A549 (cell line): Measurements from ENCODE around the gene SLC35D1. TPM values are rescaled to one million over a fixed set of nuclear protein-coding genes. Genes with fewer than 3 reads are reported as not detected.
A peak's percentile ranks its signal among the peaks of the same experiment; 100 is the strongest.

Source experiments
- ATAC-seq, 2 experiments: fragments of 200-7000 bp in 1 of 2; fragments of >200 bp in 1 of 2; cut with Nextera tagmentation in 1 of 2; cut with Tn5 transposase in 1 of 2; 3 replicates each; pipeline versions ENCODE4 v1.8.0 to v1.9.1; 2018 to 2020; ENCODE audit warnings: mild to moderate bottlenecking in 1 of 2, moderate library complexity in 1 of 2
- CTCF ChIA-PET: fragments of 300-600 bp; sonication (Branson Sonifier 250); formaldehyde crosslinking; extraction: SDS; loops from one replicate; lab custom pipeline; 2021; ENCODE audit warnings: antibody characterized with exemption, inconsistent platforms; lab: Yijun Ruan, JAX
- POLR2A ChIA-PET: fragments of 350-600 bp; formaldehyde crosslinking; extraction: SDS; loops from one replicate; lab custom pipeline; 2021; ENCODE audit warnings: antibody characterized with exemption, inconsistent platforms; lab: Yijun Ruan, JAX
- DNase-seq, 2 experiments: peaks; one replicate each; pipeline versions ENCODE4 v3.0.0 to v3.0.0-alpha.2; 2011 to 2016; ENCODE audit warnings: low read depth in 1 of 2, low spot score in 1 of 2
- FAIRE-seq: peaks from 2 replicates; lab custom pipeline; 2011; peaks lifted over from hg19 to GRCh38; lab: Jason Lieb, UNC
- H3K27ac ChIP-seq, 2 experiments: fragments of >200 bp; sonication (Bioruptor Twin); formaldehyde crosslinking; 3 replicates each; pipeline ENCODE4 v1.5.1; 2016 to 2017
- H3K4me1 ChIP-seq: fragments of >200 bp; sonication (Bioruptor Twin); formaldehyde crosslinking; 3 replicates; pipeline ENCODE4 v1.6.1; 2016
- H3K4me2 ChIP-seq: fragments of >200 bp; sonication (Bioruptor Twin); formaldehyde crosslinking; 3 replicates; pipeline ENCODE4 v1.6.1; 2016
- H3K4me3 ChIP-seq: fragments of >200 bp; sonication (Bioruptor Twin); formaldehyde crosslinking; 3 replicates; pipeline ENCODE4 v1.5.1; 2016
- H3K9me3 ChIP-seq: fragments of >200 bp; sonication (Bioruptor Twin); formaldehyde crosslinking; 3 replicates; pipeline ENCODE4 v1.6.1; 2016
- CBX2 ChIP-seq: fragments of 200-600 bp; sonication (generic); IDR thresholded peaks from 2 replicates; pipeline ENCODE4 v1.6.1; 2016; ENCODE audit warnings: low read depth, mild to moderate bottlenecking, borderline replicate concordance
- CBX8 ChIP-seq: fragments of 200-600 bp; sonication (generic); IDR thresholded peaks from 2 replicates; pipeline ENCODE4 v1.6.1; 2016
- CEBPB ChIP-seq, 2 experiments: fragments of >200 bp in 1 of 2; sonication (Bioruptor Twin) in 1 of 2; formaldehyde crosslinking in 1 of 2; IDR thresholded peaks; 2 replicates each; pipeline ENCODE4 v1.6.1; 2012 to 2016
- CHD2 ChIP-seq: fragments of 150-350 bp; IDR thresholded peaks from 2 replicates; pipeline ENCODE4 v1.6.1; 2014; ENCODE audit warnings: low read length; ENCODE audit not compliant: partially characterized antibody
- CHD4 ChIP-seq: fragments of 200-600 bp; sonication (generic); IDR thresholded peaks from 2 replicates; pipeline ENCODE4 v1.6.1; 2016; ENCODE audit warnings: antibody characterized with exemption, mild to moderate bottlenecking, borderline replicate concordance
- EHF ChIP-seq: fragments of 250-450 bp; sonication (Bioruptor Pico); IDR thresholded peaks from 2 replicates; pipeline ENCODE4 v1.5.0; 2020; ENCODE audit warnings: mild to moderate bottlenecking
- EP300 ChIP-seq, 2 experiments: fragments of >200 bp; sonication (Bioruptor Twin); formaldehyde crosslinking; IDR thresholded peaks; 2 replicates in 1 of 2; 3 replicates in 1 of 2; pipeline ENCODE4 v1.6.1; 2016 to 2017
- FOSL2 ChIP-seq, 2 experiments: fragments of 450-650 bp in 1 of 2; fragments of >200 bp in 1 of 2; sonication (Bioruptor Twin) in 1 of 2; formaldehyde crosslinking; IDR thresholded peaks; 2 replicates each; pipeline versions ENCODE4 v1.5.0 to v1.6.1; 2016 to 2020; ENCODE audit warnings: mild to moderate bottlenecking in 1 of 2, moderate library complexity in 1 of 2
- HDAC2 ChIP-seq: fragments of 200-600 bp; sonication (generic); IDR thresholded peaks from 2 replicates; pipeline ENCODE4 v1.6.1; 2016
- HOXA7 ChIP-seq: fragments of 250-450 bp; sonication (Bioruptor Pico); IDR thresholded peaks from 2 replicates; pipeline ENCODE4 v1.5.0; 2020; ENCODE audit warnings: mild to moderate bottlenecking, moderate library complexity
- JUN ChIP-seq, 2 experiments: fragments of >200 bp; sonication (Bioruptor Twin); formaldehyde crosslinking; IDR thresholded peaks; 2 replicates in 1 of 2; 3 replicates in 1 of 2; pipeline ENCODE4 v1.6.1; 2016 to 2017
- JUNB ChIP-seq: fragments of >200 bp; sonication (Bioruptor Twin); formaldehyde crosslinking; IDR thresholded peaks from 2 replicates; pipeline ENCODE4 v1.6.1; 2016
- KDM1A ChIP-seq: fragments of 200-600 bp; sonication (generic); IDR thresholded peaks from 2 replicates; pipeline ENCODE4 v1.6.1; 2016; ENCODE audit warnings: low read depth, mild to moderate bottlenecking
- MAFK ChIP-seq: fragments of 450-650 bp; IDR thresholded peaks from 2 replicates; pipeline ENCODE4 v1.6.1; 2014; ENCODE audit not compliant: partially characterized antibody
- MAZ ChIP-seq: fragments of 150-350 bp; IDR thresholded peaks from 2 replicates; pipeline ENCODE4 v1.6.1; 2014; ENCODE audit warnings: antibody characterized with exemption, low read depth, low read length, borderline replicate concordance
- NPAS2 ChIP-seq: fragments of 250-450 bp; sonication (Bioruptor Pico); IDR thresholded peaks from 2 replicates; pipeline ENCODE4 v1.8.0; 2022; ENCODE audit warnings: mild to moderate bottlenecking, moderate library complexity, borderline replicate concordance
- NR3C1 ChIP-seq: fragments of >200 bp; sonication (Bioruptor Twin); formaldehyde crosslinking; IDR thresholded peaks from 3 replicates; pipeline ENCODE4 v1.6.1; 2017
- PHF8 ChIP-seq: fragments of 200-600 bp; sonication (generic); IDR thresholded peaks from 2 replicates; pipeline ENCODE4 v1.6.1; 2016; ENCODE audit warnings: low read depth, mild to moderate bottlenecking, antibody characterized with exemption, moderate library complexity, borderline replicate concordance
- POLR2A ChIP-seq: IDR thresholded peaks from 2 replicates; pipeline ENCODE4 v1.6.1; 2012; ENCODE audit warnings: mild to moderate bottlenecking, low read length
- RAD21 ChIP-seq, 2 experiments: fragments of >200 bp in 1 of 2; sonication (Bioruptor Twin) in 1 of 2; formaldehyde crosslinking in 1 of 2; IDR thresholded peaks in 1 of 2; conservative IDR thresholded peaks in 1 of 2; 2 replicates in 1 of 2; 3 replicates in 1 of 2; pipeline ENCODE4 v1.6.1; 2012 to 2018; ENCODE audit warnings: inconsistent platforms in 1 of 2
- RFX5 ChIP-seq: fragments of 450-650 bp; IDR thresholded peaks from 2 replicates; pipeline ENCODE4 v1.7.1; 2014; ENCODE audit warnings: antibody characterized with exemption, mild to moderate bottlenecking, moderate library complexity
- ZFP36 ChIP-seq: fragments of 450-650 bp; IDR thresholded peaks from 2 replicates; pipeline ENCODE4 v1.6.1; 2014; ENCODE audit warnings: borderline replicate concordance; ENCODE audit not compliant: partially characterized antibody
- WGBS: methylation state at CpG from one replicate; pipeline ENCODE4 v1.1.6; 2017; ENCODE audit errors: missing lambda C conversion rate; 5-methylcytosine and 5-hydroxymethylcytosine counted together
- polyA minus RNA-seq: library from RNA; depleted of rRNA, polyadenylated mRNA; stranded (reverse); fragments of >200 nt; gene quantifications from 2 replicates; pipeline ENCODE4 v1.2.3, GENCODE V29; 2011; rRNA and poly(A)+ RNA removed
- polyA plus RNA-seq, 4 experiments: library from polyadenylated mRNA; depleted of rRNA in 3 of 4; stranded (reverse); fragments of >200 nt; fragmentation: RNase III in 1 of 4; extraction: RNeasy Plus Mini Kit Qiagen cat#74134 plus additional on column Dnase treatment in 1 of 4; gene quantifications; 2 replicates in 3 of 4; 3 replicates in 1 of 4; pipeline ENCODE4 v1.2.3, GENCODE V29; 2011 to 2017
- TF ChIP-seq, protein P1 (sequence below): fragments of >200 bp; sonication (Bioruptor Twin); formaldehyde crosslinking; IDR thresholded peaks from 2 replicates; pipeline ENCODE4 v1.6.1; 2016
- TF ChIP-seq, protein P2 (sequence below): IDR thresholded peaks from 2 replicates; pipeline ENCODE4 v1.6.1; 2012
- TF ChIP-seq, protein P3 (sequence below): fragments of 250-450 bp; sonication (Bioruptor Pico); IDR thresholded peaks from 2 replicates; pipeline ENCODE4 v1.5.0; 2021; ENCODE audit warnings: mild to moderate bottlenecking, moderate library complexity, borderline replicate concordance
- TF ChIP-seq, protein P4 (sequence below): fragments of >200 bp; sonication (Bioruptor Twin); formaldehyde crosslinking; IDR thresholded peaks from 3 replicates; pipeline ENCODE4 v1.6.1; 2016
- TF ChIP-seq, protein P5 (sequence below): IDR thresholded peaks from 2 replicates; pipeline ENCODE4 v1.6.1; 2012

SLC35D1 gene
- polyA plus RNA-seq (2011; rRNA removed): 11.7 and 12.9 TPM in 2 replicates
- polyA plus RNA-seq (2012; cell fraction: cytosol; rRNA removed): 1.9 and 2.4 TPM in 2 replicates
- 1.1 and 1.9 TPM in 2 replicates for polyA plus RNA-seq (2012; cell fraction: nucleus; rRNA removed)
- polyA plus RNA-seq (2017; fragmentation: RNase III; extraction: RNeasy Plus Mini Kit Qiagen cat#74134 plus additional on column Dnase treatment): 4.5 to 5.2 TPM (median 4.8 TPM) in 3 replicates
- polyA minus RNA-seq: 7.9 and 8.5 TPM in 2 replicates

DNA sequence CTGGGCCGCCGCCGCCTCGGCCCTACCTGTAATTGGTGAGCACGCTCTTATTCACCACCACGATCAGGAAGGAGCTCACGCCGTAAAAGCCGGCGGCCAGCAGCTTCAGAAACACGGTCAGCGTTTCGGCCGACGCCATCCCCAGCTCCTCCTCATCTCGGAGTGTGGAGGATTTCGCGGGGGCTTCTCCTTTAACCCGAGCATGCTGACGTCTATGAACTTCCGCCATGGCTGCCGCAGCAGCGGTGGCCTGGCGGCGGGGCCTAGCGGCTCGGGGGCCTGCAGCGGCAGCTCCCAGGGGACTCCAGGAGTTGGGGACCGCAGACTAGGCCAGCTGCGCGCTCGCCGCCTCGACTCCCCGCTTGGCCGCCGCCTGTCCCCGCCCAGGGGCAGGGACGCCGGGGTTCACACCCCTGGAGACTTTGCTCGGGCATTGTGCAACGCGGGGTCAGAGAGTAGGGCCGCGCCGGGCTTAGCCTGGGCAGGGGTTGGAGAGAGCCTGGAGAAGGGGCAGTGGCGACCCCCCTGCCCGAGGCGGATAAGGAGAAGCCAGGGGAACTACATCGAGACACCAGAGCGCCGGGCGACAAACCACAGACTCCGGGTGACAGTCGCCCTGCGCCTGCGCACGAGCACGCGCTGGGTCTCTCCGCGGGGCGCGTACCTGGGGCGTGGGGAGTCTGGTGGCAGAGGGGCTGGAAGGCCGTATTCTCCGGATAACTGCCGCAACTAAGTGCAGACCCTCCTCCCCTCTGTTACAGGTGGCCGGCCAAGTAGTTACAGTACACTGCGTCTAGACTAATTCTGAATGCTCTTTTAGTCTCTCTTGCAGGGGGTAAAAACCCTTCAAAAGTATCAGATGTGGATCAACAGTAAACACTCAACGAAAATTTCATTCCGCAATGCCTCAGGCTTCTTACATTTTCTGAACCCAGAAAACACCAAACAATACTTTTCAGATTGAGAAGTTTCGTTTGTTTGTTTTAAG lies at the start of gene SLC35D1:
Gene SLC35D1, minus strand, starts transcription at position 364 of the 988 bp plus-strand sequence. Its CDS starts 135 bp downstream, at position 229.
- Histone ChIP-seq H3K9me3 (no peaks in the 10 kb centered on the region), H3K4me2 (peak within 1 kb of the TSS; percentile 77), H3K4me1 (peaks cover 14% of the 10 kb centered on the region), H3K27ac (peak within 1 kb of the TSS; percentile 86 to 97)
- no peak for FAIRE-seq
- POLR2A ChIA-PET: interaction anchor here (0.6 to 1.3 kb wide), 4 partner anchors 81 to 356 kb away, joined by 3 to 6 read pairs (median 6); partner anchors contain the start of genes DNAI4 and MIER1
- WGBS: 4% methylated on average over 19 of the region's 73 CpGs
- ATAC-seq: peak; percentile 84 to 90
- TF ChIP-seq JUN (IDR thresholded peaks at IDR 0.05) (peak; percentile 35 to 60; a peak in 3 of 5 replicates), HDAC2 (no peak), POLR2A (peak; percentile 6), CEBPB (IDR thresholded peaks at IDR 0.05) (peak; percentile 61 to 89; a peak in 3 of 4 replicates), NPAS2 (CRISPR knock-in tag) (no peak), JUNB (no peak), KDM1A (no peak), PHF8 (peak; percentile 92), MAFK (no peak)
- TF ChIP-seq, protein P1, sequence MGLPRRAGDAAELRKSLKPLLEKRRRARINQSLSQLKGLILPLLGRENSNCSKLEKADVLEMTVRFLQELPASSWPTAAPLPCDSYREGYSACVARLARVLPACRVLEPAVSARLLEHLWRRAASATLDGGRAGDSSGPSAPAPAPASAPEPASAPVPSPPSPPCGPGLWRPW: no peak
- TF ChIP-seq, protein P2, sequence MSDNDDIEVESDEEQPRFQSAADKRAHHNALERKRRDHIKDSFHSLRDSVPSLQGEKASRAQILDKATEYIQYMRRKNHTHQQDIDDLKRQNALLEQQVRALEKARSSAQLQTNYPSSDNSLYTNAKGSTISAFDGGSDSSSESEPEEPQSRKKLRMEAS: peak; percentile 55
- TF ChIP-seq, all 56 proteins: peak for 5
- peak; percentile 54 to 69 for DNase-seq
- CTCF ChIA-PET: interaction anchor here (0.6 to 2.3 kb wide), 4 partner anchors 19 to 95 kb away, joined by 3 to 14 read pairs (median 3); no protein-coding TSS in a partner anchor
- peak within 1 kb of the TSS; percentile 87 for H3K4me3 ChIP-seq

DNA sequence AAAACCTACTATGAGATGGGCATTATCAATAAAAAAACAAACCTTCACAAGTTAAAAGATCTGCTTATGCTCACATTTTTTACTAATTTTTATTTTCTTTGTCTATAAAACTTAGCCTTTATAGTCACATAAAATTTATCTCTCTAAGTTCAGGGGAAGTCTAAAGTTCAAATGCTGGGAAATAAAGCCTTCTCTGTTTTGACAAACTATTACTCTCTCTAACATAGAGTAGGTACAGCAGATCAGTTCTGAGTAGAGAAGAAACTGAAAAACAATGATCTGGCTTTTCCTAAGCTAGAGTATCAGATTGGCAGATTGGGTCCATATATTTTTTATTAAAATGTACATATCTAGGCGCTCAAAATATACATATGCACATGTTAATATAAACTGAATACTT lies 49.6 kb upstream of the SLC35D1 start:
- Histone ChIP-seq H3K9me3 (no peaks in the 10 kb centered on the region), H3K4me1 (no peaks in the 10 kb centered on the region), H3K4me2 (no peak overlapping the region), H3K27ac (no peak overlapping the region), H3K4me3 (no peak overlapping the region)
- no peak for TF ChIP-seq CBX8
- no peak for TF ChIP-seq CHD4
- TF ChIP-seq HDAC2: no peak
- no peak for TF ChIP-seq HOXA7 (CRISPR knock-in tag)
- TF ChIP-seq EP300 (IDR thresholded peaks at IDR 0.05): no peak
- TF ChIP-seq, protein P3, sequence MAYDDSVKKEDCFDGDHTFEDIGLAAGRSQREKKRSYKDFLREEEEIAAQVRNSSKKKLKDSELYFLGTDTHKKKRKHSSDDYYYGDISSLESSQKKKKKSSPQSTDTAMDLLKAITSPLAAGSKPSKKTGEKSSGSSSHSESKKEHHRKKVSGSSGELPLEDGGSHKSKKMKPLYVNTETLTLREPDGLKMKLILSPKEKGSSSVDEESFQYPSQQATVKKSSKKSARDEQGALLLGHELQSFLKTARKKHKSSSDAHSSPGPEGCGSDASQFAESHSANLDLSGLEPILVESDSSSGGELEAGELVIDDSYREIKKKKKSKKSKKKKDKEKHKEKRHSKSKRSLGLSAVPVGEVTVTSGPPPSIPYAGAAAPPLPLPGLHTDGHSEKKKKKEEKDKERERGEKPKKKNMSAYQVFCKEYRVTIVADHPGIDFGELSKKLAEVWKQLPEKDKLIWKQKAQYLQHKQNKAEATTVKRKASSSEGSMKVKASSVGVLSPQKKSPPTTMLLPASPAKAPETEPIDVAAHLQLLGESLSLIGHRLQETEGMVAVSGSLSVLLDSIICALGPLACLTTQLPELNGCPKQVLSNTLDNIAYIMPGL (CRISPR knock-in tag): no peak
- TF ChIP-seq MAZ: no peak
- no peak for TF ChIP-seq RAD21 (conservative IDR thresholded peaks at IDR 0.05 in 1 of 2, IDR thresholded peaks at IDR 0.05 in 1 of 2)
- no peak for TF ChIP-seq EHF
- no peak for TF ChIP-seq FOSL2 (IDR thresholded peaks at IDR 0.05)
- TF ChIP-seq FOSL2 (CRISPR knock-in tag; IDR thresholded peaks at IDR 0.05): no peak
- TF ChIP-seq RFX5: no peak
- TF ChIP-seq, protein P4, sequence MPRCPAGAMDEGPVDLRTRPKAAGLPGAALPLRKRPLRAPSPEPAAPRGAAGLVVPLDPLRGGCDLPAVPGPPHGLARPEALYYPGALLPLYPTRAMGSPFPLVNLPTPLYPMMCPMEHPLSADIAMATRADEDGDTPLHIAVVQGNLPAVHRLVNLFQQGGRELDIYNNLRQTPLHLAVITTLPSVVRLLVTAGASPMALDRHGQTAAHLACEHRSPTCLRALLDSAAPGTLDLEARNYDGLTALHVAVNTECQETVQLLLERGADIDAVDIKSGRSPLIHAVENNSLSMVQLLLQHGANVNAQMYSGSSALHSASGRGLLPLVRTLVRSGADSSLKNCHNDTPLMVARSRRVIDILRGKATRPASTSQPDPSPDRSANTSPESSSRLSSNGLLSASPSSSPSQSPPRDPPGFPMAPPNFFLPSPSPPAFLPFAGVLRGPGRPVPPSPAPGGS: no peak
- no peak for TF ChIP-seq CBX2
- TF ChIP-seq NPAS2 (CRISPR knock-in tag): no peak
- no peak for TF ChIP-seq CHD2
- TF ChIP-seq, protein P1: no peak
- TF ChIP-seq ZFP36: no peak
- TF ChIP-seq, protein P5, sequence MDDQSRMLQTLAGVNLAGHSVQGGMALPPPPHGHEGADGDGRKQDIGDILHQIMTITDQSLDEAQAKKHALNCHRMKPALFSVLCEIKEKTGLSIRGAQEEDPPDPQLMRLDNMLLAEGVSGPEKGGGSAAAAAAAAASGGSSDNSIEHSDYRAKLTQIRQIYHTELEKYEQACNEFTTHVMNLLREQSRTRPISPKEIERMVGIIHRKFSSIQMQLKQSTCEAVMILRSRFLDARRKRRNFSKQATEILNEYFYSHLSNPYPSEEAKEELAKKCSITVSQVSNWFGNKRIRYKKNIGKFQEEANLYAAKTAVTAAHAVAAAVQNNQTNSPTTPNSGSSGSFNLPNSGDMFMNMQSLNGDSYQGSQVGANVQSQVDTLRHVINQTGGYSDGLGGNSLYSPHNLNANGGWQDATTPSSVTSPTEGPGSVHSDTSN: no peak
- no peak for TF ChIP-seq NR3C1
- ATAC-seq (no peak), FAIRE-seq (no peak), DNase-seq (no peak)
- POLR2A ChIA-PET: no interaction called here
- 21% methylated on average over 1 of the region's 1 CpG for WGBS
- CTCF ChIA-PET: interaction anchor here (0.7 to 2.5 kb wide), 2 partner anchors 20 to 45 kb away, joined by 3 to 9 read pairs; no protein-coding TSS in a partner anchor
